SIG-M5 (cell line): Measurements from ENCODE around the gene CADM3.

ENCODE experiments used
- DNase-seq: peaks from one replicate; lab custom pipeline; 2025; lab: John Stamatoyannopoulos, UW

The CADM3 gene

GRCh38 chr1:159171254-159171687 lies at the start of gene CADM3:
Gene CADM3 (plus strand): TSS chr1:159171615. CDS start chr1:159171766, 151 bp downstream.
- DNase-seq: no peak

- no peak for DNase-seq
Observed at GRCh38 chr1:159122005-159122621, 49.3 kb upstream of the CADM3 start.

- DNase-seq: no peak
Observed at GRCh38 chr1:159123587-159123986, 47.8 kb upstream of the CADM3 start.

- peak; percentile 42 for DNase-seq
Observed at GRCh38 chr1:159132271-159132881, 39.0 kb upstream of the CADM3 start.

- DNase-seq: no peak
Observed at GRCh38 chr1:159140474-159140873, 30.9 kb upstream of the CADM3 start.

- DNase-seq: no peak
Observed at GRCh38 chr1:159141584-159142390, 29.6 kb upstream of the CADM3 start.

- no peak for DNase-seq
Observed at GRCh38 chr1:159142391-159142663, 29.1 kb upstream of the CADM3 start.

GRCh38 chr1:159142726-159143510 lies 28.5 kb upstream of the CADM3 start:
- DNase-seq: no peak

- DNase-seq: no peak
Observed at GRCh38 chr1:159144571-159144970, 26.8 kb upstream of the CADM3 start.

- DNase-seq: no peak
Observed at GRCh38 chr1:159146980-159147379, 24.4 kb upstream of the CADM3 start.

- DNase-seq: no peak
Observed at GRCh38 chr1:159152031-159152430, 19.4 kb upstream of the CADM3 start.

GRCh38 chr1:159161001-159161718 lies 10.3 kb upstream of the CADM3 start:
- DNase-seq: no peak

- DNase-seq: no peak
Observed at GRCh38 chr1:159161719-159162026, 9.7 kb upstream of the CADM3 start.

GRCh38 chr1:159162516-159163265 lies 8.7 kb upstream of the CADM3 start:
- no peak for DNase-seq

GRCh38 chr1:159163614-159164228 lies 7.7 kb upstream of the CADM3 start:
- DNase-seq: no peak

- no peak for DNase-seq
Observed at GRCh38 chr1:159168043-159168442, 3.4 kb upstream of the CADM3 start.

GRCh38 chr1:159170639-159171038 lies 776 bp upstream of the CADM3 start:
- no peak for DNase-seq

GRCh38 chr1:159171688-159172501 lies 480 bp downstream of the CADM3 start:
- no peak for DNase-seq

GRCh38 chr1:159172614-159173291 lies 1.3 kb downstream of the CADM3 start:
- DNase-seq: no peak
